Activated CD8-positive, alpha-beta T cell treated with anti-CD3 and anti-CD28 coated beads, Interleukin-2, amount 10 ng/mL, durations not matched to agents 7 days and 5 days (primary cell): ENCODE measurements around the gene UVRAG. TPM values are rescaled to one million over a fixed set of nuclear protein-coding genes. Genes with fewer than 3 reads are reported as not detected.
"Not testable (repeated sequence)": the region's sequence is repeated elsewhere in the genome, so short reads cannot be mapped to it uniquely, and the experiment has no call there.

Experiments
- ATAC-seq: fragments of 150-1000 bp; cut with Tn5 transposase; one replicate; pipeline ENCODE4 v1.10.0; 2021; ENCODE audit warnings: moderate library complexity
- CTCF ChIA-PET: fragments of 350-600 bp; sonication (Branson Sonifier 250); formaldehyde crosslinking; loops from one replicate; lab custom pipeline; 2021; ENCODE audit warnings: antibody characterized with exemption; lab: Charles Lee
- POLR2A ChIA-PET: fragments of 350-600 bp; sonication (Branson Sonifier 250); formaldehyde crosslinking; loops from one replicate; lab custom pipeline; 2021; ENCODE audit warnings: antibody characterized with exemption; lab: Charles Lee
- DNase-seq: peaks from one replicate; pipeline ENCODE4 v3.0.0-alpha.2; 2020
- H3K27ac Mint-ChIP-seq: one replicate; pipeline ENCODE4 v1.8.0; 2021; ENCODE audit warnings: mild to moderate bottlenecking, mixed read lengths
- H3K27me3 Mint-ChIP-seq: one replicate; pipeline ENCODE4 v1.8.0; 2021; ENCODE audit warnings: low read depth, mixed read lengths
- H3K36me3 Mint-ChIP-seq: one replicate; pipeline ENCODE4 v1.8.0; 2021; ENCODE audit warnings: low read depth, mixed read lengths
- H3K4me1 Mint-ChIP-seq: one replicate; pipeline ENCODE4 v1.8.0; 2021; ENCODE audit warnings: low read depth, mixed read lengths
- H3K4me3 Mint-ChIP-seq: one replicate; pipeline ENCODE4 v1.8.0; 2021; ENCODE audit warnings: mild to moderate bottlenecking, mixed read lengths
- H3K9me3 Mint-ChIP-seq: one replicate; pipeline ENCODE4 v1.8.0; 2022; ENCODE audit warnings: mixed read lengths; ENCODE audit not compliant: insufficient read depth
- total RNA-seq, 2 experiments: library from RNA; stranded (reverse); gene quantifications; one replicate each; pipeline ENCODE4 v1.2.3, GENCODE V29; 2021

The UVRAG gene
- total RNA-seq, 2 experiments from 2014 or later = 19.8 to 21.1 TPM

- H3K9me3 Mint-ChIP-seq = no peaks in the 10 kb centered on the region
- ATAC-seq = no peak
- no peak for DNase-seq
- H3K27ac Mint-ChIP-seq = no peak overlapping the region
- POLR2A ChIA-PET = no interaction called here
- no peaks in the 10 kb centered on the region for H3K36me3 Mint-ChIP-seq
- H3K4me1 Mint-ChIP-seq = no peaks in the 10 kb centered on the region
- H3K4me3 Mint-ChIP-seq = no peak overlapping the region
- CTCF ChIA-PET = no interaction called here
- H3K27me3 Mint-ChIP-seq = no peaks in the 10 kb centered on the region
These were observed 116.1 kb downstream of the UVRAG start for GRCh38 chr11:75931124-75931523.

- POLR2A ChIA-PET, H3K4me3 Mint-ChIP-seq, ATAC-seq, DNase-seq, H3K27me3 Mint-ChIP-seq, H3K27ac Mint-ChIP-seq, H3K9me3 Mint-ChIP-seq, H3K36me3 Mint-ChIP-seq, H3K4me1 Mint-ChIP-seq: not testable (repeated sequence)
- CTCF ChIA-PET = interaction anchor here (0.9 kb wide), 1 partner anchor 274 kb away, joined by 3 read pairs; no protein-coding TSS in a partner anchor
These were observed 118.7 kb downstream of the UVRAG start for GRCh38 chr11:75933736-75934135.

- no peaks in the 10 kb centered on the region for H3K9me3 Mint-ChIP-seq
- DNase-seq (no peak), ATAC-seq (no peak)
- no peaks in the 10 kb centered on the region for H3K27me3 Mint-ChIP-seq
- H3K27ac Mint-ChIP-seq = no peak overlapping the region
- no peak overlapping the region for H3K4me3 Mint-ChIP-seq
- CTCF ChIA-PET = no interaction called here
- no peaks in the 10 kb centered on the region for H3K36me3 Mint-ChIP-seq
- POLR2A ChIA-PET = no interaction called here
- H3K4me1 Mint-ChIP-seq = peaks cover 1% of the 10 kb centered on the region
These were observed 119.8 kb downstream of the UVRAG start for GRCh38 chr11:75934851-75935250.

- H3K9me3 Mint-ChIP-seq = no peaks in the 10 kb centered on the region
- H3K27ac Mint-ChIP-seq = no peak overlapping the region
- ChIA-PET POLR2A (no interaction called here), CTCF (interaction anchor here (1.2 kb wide), 1 partner anchor 214 kb away, joined by 3 read pairs; no protein-coding TSS in a partner anchor)
- no peak for ATAC-seq
- DNase-seq = no peak
- H3K36me3 Mint-ChIP-seq = no peaks in the 10 kb centered on the region
- H3K4me1 Mint-ChIP-seq = peaks cover 2% of the 10 kb centered on the region
- H3K4me3 Mint-ChIP-seq = no peak overlapping the region
- no peaks in the 10 kb centered on the region for H3K27me3 Mint-ChIP-seq
These were observed 123.5 kb downstream of the UVRAG start for GRCh38 chr11:75938543-75938942.

GRCh38 chr11:75939516-75939915 lies 124.5 kb downstream of the UVRAG start:
- Mint-ChIP-seq H3K4me3 (no peak overlapping the region), H3K27me3 (no peaks in the 10 kb centered on the region), H3K9me3 (no peaks in the 10 kb centered on the region), H3K27ac (no peak overlapping the region), H3K4me1 (peaks cover 2% of the 10 kb centered on the region), H3K36me3 (no peaks in the 10 kb centered on the region)
- DNase-seq (no peak), ATAC-seq (no peak)
- ChIA-PET POLR2A (no interaction called here), CTCF (interaction anchor here (1.2 kb wide), 1 partner anchor 213 kb away, joined by 3 read pairs; no protein-coding TSS in a partner anchor)

- H3K9me3 Mint-ChIP-seq = no peaks in the 10 kb centered on the region
- DNase-seq (no peak), ATAC-seq (no peak)
- CTCF ChIA-PET = no interaction called here
- no peak overlapping the region for H3K27ac Mint-ChIP-seq
- peaks cover 2% of the 10 kb centered on the region for H3K4me1 Mint-ChIP-seq
- no peaks in the 10 kb centered on the region for H3K27me3 Mint-ChIP-seq
- H3K36me3 Mint-ChIP-seq = no peaks in the 10 kb centered on the region
- no peak overlapping the region for H3K4me3 Mint-ChIP-seq
- POLR2A ChIA-PET = no interaction called here
These were observed 125.0 kb downstream of the UVRAG start for GRCh38 chr11:75939992-75940391.

- Mint-ChIP-seq H3K4me3 (no peak overlapping the region), H3K4me1 (peaks cover 2% of the 10 kb centered on the region), H3K27ac (no peak overlapping the region), H3K27me3 (no peaks in the 10 kb centered on the region), H3K36me3 (no peaks in the 10 kb centered on the region), H3K9me3 (no peaks in the 10 kb centered on the region)
- POLR2A ChIA-PET = no interaction called here
- DNase-seq (no peak), ATAC-seq (no peak)
- CTCF ChIA-PET = interaction anchor here (0.7 kb wide), 2 partner anchors 14 to 72 kb away, joined by 3 read pairs; no protein-coding TSS in a partner anchor
These were observed 125.9 kb downstream of the UVRAG start for GRCh38 chr11:75940911-75941310.

GRCh38 chr11:75944515-75944914 lies 129.5 kb downstream of the UVRAG start:
- H3K4me3 Mint-ChIP-seq = no peak overlapping the region
- POLR2A ChIA-PET = no interaction called here
- CTCF ChIA-PET = no interaction called here

GRCh38 chr11:75945446-75945845 lies 130.4 kb downstream of the UVRAG start:
- DNase-seq (no peak), ATAC-seq (no peak)
- H3K36me3 Mint-ChIP-seq = no peaks in the 10 kb centered on the region
- CTCF ChIA-PET = no interaction called here
- POLR2A ChIA-PET = no interaction called here
- H3K27me3 Mint-ChIP-seq = no peaks in the 10 kb centered on the region
- H3K27ac Mint-ChIP-seq = no peak overlapping the region
- H3K9me3 Mint-ChIP-seq = no peaks in the 10 kb centered on the region
- peaks cover 8% of the 10 kb centered on the region for H3K4me1 Mint-ChIP-seq
- H3K4me3 Mint-ChIP-seq = no peak overlapping the region

More at GRCh38 chr11:75944515-75944914, 129.5 kb downstream of the UVRAG start:
- no peaks in the 10 kb centered on the region for H3K27me3 Mint-ChIP-seq
- H3K4me1 Mint-ChIP-seq = peaks cover 11% of the 10 kb centered on the region
- DNase-seq (no peak), ATAC-seq (no peak)
- no peaks in the 10 kb centered on the region for H3K9me3 Mint-ChIP-seq
- no peaks in the 10 kb centered on the region for H3K36me3 Mint-ChIP-seq
- H3K27ac Mint-ChIP-seq = no peak overlapping the region

- Mint-ChIP-seq H3K36me3 (no peaks in the 10 kb centered on the region), H3K4me3 (no peak overlapping the region), H3K4me1 (peaks cover 8% of the 10 kb centered on the region), H3K27ac (no peak overlapping the region), H3K27me3 (no peaks in the 10 kb centered on the region), H3K9me3 (no peaks in the 10 kb centered on the region)
- DNase-seq = no peak
- ChIA-PET CTCF (no interaction called here), POLR2A (no interaction called here)
- ATAC-seq = no peak
These were observed 130.9 kb downstream of the UVRAG start for GRCh38 chr11:75945947-75946346.

- no peaks in the 10 kb centered on the region for H3K27me3 Mint-ChIP-seq
- ATAC-seq = no peak
- no peak overlapping the region for H3K4me3 Mint-ChIP-seq
- peaks cover 8% of the 10 kb centered on the region for H3K4me1 Mint-ChIP-seq
- H3K36me3 Mint-ChIP-seq = no peaks in the 10 kb centered on the region
- ChIA-PET CTCF (interaction anchor here (0.6 kb wide), 1 partner anchor 50 kb away, joined by 4 read pairs; no protein-coding TSS in a partner anchor), POLR2A (no interaction called here)
- no peak overlapping the region for H3K27ac Mint-ChIP-seq
- H3K9me3 Mint-ChIP-seq = no peaks in the 10 kb centered on the region
- no peak for DNase-seq
These were observed 131.8 kb downstream of the UVRAG start for GRCh38 chr11:75946531-75947530.

GRCh38 chr11:75949023-75949672 lies 134.1 kb downstream of the UVRAG start:
- CTCF ChIA-PET = no interaction called here
- Mint-ChIP-seq H3K4me1 (peaks cover 8% of the 10 kb centered on the region), H3K4me3 (no peak overlapping the region), H3K36me3 (no peaks in the 10 kb centered on the region), H3K27ac (no peak overlapping the region), H3K27me3 (no peaks in the 10 kb centered on the region), H3K9me3 (no peaks in the 10 kb centered on the region)
- DNase-seq (no peak), ATAC-seq (no peak)
- POLR2A ChIA-PET = no interaction called here
